ENCODE data around the gene OTOL1. TPM values are rescaled to one million over a fixed set of nuclear protein-coding genes. Genes with fewer than 3 reads are reported as not detected.

The OTOL1 gene
- polyA plus RNA-seq, 3 donors = not detected

DNA sequence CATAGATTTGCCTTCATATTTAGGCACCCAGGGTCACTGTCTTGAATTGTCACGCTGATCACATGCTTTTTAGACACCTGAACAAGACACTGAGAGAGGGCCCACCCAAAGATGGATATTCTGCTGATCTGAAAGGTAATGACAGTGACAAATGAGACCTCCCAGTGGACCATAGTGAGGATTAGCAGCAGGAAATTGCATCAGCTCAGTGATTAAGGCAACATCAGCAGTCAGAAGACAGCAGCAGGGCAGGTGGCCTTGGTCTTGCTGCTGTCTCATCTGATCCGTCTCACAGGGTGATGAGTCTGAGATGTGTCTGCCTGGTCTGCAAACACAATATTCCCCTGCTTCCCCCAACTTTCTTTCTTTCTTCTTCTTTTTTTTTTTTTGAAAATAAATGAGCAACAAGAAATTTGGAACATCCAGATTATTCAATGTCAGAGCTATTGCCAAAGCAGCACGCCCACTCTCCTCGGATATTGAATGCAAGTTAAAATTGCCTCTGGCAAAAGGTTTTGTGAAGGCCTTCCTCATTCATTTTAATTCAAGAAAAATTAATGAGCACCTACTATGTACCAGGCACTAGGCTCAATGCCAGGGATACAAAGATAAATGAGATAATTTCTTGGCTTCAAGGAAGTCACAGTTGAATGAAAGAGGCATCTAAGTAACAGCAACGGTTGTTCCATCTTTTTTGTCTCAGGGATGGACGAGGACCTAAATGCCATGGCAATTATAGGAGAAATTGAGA lies 14.1 kb downstream of the OTOL1 start:
- Mint-ChIP-seq H3K27ac (no peak overlapping the region), H3K4me3 (no peak overlapping the region), H3K36me3 (no peaks in the 10 kb centered on the region), H3K9me3 (peaks cover 0 to 3% (median 0%) of the 10 kb centered on the region in 7 donors), H3K4me1 (peaks cover 4% of the 10 kb centered on the region), H3K27me3 (ENCODE audit: low read depth in 3 of 3) (peaks cover 0 to 7% (median 0%) of the 10 kb centered on the region in 3 donors)
- no peaks in the 10 kb centered on the region for H3K79me2 ChIP-seq (ENCODE audit: insufficient read depth, low read length)
- no peak overlapping the region for H3K9ac ChIP-seq (ENCODE audit: insufficient read depth, low read length, poor library complexity, severe bottlenecking)
- 100% methylated on average over 3 of the region's 6 CpGs for WGBS (ENCODE audit: insufficient coverage)
- H3K4me1 ChIP-seq (ENCODE audit: control insufficient read depth in 1 of 2, insufficient read depth in 2 of 2, low read length in 2 of 2) = no peaks in the 10 kb centered on the region
- intact Hi-C loops (cut with micrococcal nuclease) = no loop called here
- no peak overlapping the region for H2AFZ ChIP-seq (ENCODE audit: insufficient read depth, low read depth, low read length, poor library complexity, severe bottlenecking)
- DNase-seq = no peak
- no peaks in the 10 kb centered on the region for H3K9me3 ChIP-seq (replicated peaks in 1 of 2; ENCODE audit: control insufficient read depth in 1 of 2, insufficient read depth in 1 of 2, low read length in 2 of 2)
- H3K36me3 ChIP-seq (replicated peaks in 1 of 2; ENCODE audit: control insufficient read depth in 1 of 2, insufficient read depth in 2 of 2, low read length in 2 of 2) = no peaks in the 10 kb centered on the region
- no peak overlapping the region for H3K27ac ChIP-seq (ENCODE audit: low read depth in 1 of 2, low read length in 2 of 2)
- TF ChIP-seq, protein P1, sequence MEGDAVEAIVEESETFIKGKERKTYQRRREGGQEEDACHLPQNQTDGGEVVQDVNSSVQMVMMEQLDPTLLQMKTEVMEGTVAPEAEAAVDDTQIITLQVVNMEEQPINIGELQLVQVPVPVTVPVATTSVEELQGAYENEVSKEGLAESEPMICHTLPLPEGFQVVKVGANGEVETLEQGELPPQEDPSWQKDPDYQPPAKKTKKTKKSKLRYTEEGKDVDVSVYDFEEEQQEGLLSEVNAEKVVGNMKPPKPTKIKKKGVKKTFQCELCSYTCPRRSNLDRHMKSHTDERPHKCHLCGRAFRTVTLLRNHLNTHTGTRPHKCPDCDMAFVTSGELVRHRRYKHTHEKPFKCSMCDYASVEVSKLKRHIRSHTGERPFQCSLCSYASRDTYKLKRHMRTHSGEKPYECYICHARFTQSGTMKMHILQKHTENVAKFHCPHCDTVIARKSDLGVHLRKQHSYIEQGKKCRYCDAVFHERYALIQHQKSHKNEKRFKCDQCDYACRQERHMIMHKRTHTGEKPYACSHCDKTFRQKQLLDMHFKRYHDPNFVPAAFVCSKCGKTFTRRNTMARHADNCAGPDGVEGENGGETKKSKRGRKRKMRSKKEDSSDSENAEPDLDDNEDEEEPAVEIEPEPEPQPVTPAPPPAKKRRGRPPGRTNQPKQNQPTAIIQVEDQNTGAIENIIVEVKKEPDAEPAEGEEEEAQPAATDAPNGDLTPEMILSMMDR (IDR thresholded peaks at IDR 0.05) = no peak
- no peaks in the 10 kb centered on the region for H4K20me1 ChIP-seq (ENCODE audit: insufficient read depth, low read length)
- no peaks in the 10 kb centered on the region for H3K27me3 ChIP-seq (ENCODE audit: control insufficient read depth in 2 of 2, insufficient read depth in 2 of 2, low read length in 2 of 2)
- no peak overlapping the region for H3K4me2 ChIP-seq (replicated peaks; ENCODE audit: extremely low read depth, low read length, poor library complexity, severe bottlenecking)
- H3K4me3 ChIP-seq (replicated peaks in 1 of 3; ENCODE audit: low read depth in 2 of 3, low read length in 3 of 3) = no peak overlapping the region

DNA sequence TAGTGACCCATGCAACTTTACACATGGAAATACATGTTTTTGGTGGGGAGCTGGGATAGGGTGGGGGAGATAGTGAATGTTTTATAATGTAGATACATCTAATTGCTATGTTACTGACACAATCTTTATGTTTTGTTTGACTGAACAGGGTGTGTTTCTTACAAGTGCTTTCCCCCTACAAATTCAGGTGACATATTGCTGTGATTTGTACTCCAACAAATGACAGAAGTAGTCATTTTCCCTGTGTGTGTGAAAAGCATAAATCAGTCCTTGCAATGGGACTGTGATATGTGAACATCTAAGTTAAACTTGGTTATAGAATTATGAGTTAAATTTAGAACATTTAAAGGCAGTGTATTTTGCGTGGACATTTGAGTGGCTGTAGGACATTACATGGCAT lies 27.3 kb downstream of the OTOL1 start:
- no peaks in the 10 kb centered on the region for H3K36me3 ChIP-seq (replicated peaks in 1 of 2; ENCODE audit: control insufficient read depth in 1 of 2, insufficient read depth in 2 of 2, low read length in 2 of 2)
- no peak overlapping the region for H3K4me3 ChIP-seq (replicated peaks in 1 of 3; ENCODE audit: low read depth in 2 of 3, low read length in 3 of 3)
- no peaks in the 10 kb centered on the region for H3K4me1 Mint-ChIP-seq
- H4K20me1 ChIP-seq (ENCODE audit: insufficient read depth, low read length) = no peaks in the 10 kb centered on the region
- H3K27me3 Mint-ChIP-seq (ENCODE audit: low read depth in 3 of 3) = peaks cover 0 to 2% (median 2%) of the 10 kb centered on the region in 3 donors
- DNase-seq = no peak
- WGBS (ENCODE audit: insufficient coverage) = no CpG with 5 or more reads among the region's 1 CpG
- H3K4me3 Mint-ChIP-seq = no peak overlapping the region
- H3K4me2 ChIP-seq (replicated peaks; ENCODE audit: extremely low read depth, low read length, poor library complexity, severe bottlenecking) = no peak overlapping the region
- H3K36me3 Mint-ChIP-seq = no peaks in the 10 kb centered on the region
- no peak overlapping the region for H3K27ac Mint-ChIP-seq
- TF ChIP-seq, protein P1 (IDR thresholded peaks at IDR 0.05) = no peak
- intact Hi-C loops (cut with micrococcal nuclease) = no loop called here
- no peaks in the 10 kb centered on the region for H3K4me1 ChIP-seq (ENCODE audit: control insufficient read depth in 1 of 2, insufficient read depth in 2 of 2, low read length in 2 of 2)
- H3K27me3 ChIP-seq (ENCODE audit: control insufficient read depth in 2 of 2, insufficient read depth in 2 of 2, low read length in 2 of 2) = no peaks in the 10 kb centered on the region
- H3K27ac ChIP-seq (ENCODE audit: low read depth in 1 of 2, low read length in 2 of 2) = no peak overlapping the region
- H3K9ac ChIP-seq (ENCODE audit: insufficient read depth, low read length, poor library complexity, severe bottlenecking) = no peak overlapping the region
- H3K79me2 ChIP-seq (ENCODE audit: insufficient read depth, low read length) = no peaks in the 10 kb centered on the region
- H2AFZ ChIP-seq (ENCODE audit: insufficient read depth, low read depth, low read length, poor library complexity, severe bottlenecking) = no peak overlapping the region
- peaks cover 0 to 3% (median 2%) of the 10 kb centered on the region in 7 donors for H3K9me3 Mint-ChIP-seq
- no peaks in the 10 kb centered on the region for H3K9me3 ChIP-seq (replicated peaks in 1 of 2; ENCODE audit: control insufficient read depth in 1 of 2, insufficient read depth in 1 of 2, low read length in 2 of 2)

All from CD14-positive monocyte (primary cell).